ENCODE results near the gene TOPAZ1. TPM values are rescaled to one million over a fixed set of nuclear protein-coding genes. Genes with fewer than 3 reads are reported as not detected.

The TOPAZ1 gene
- total RNA-seq (2013), result not detected
- polyA plus RNA-seq (not detected), polyA minus RNA-seq (not detected in 2 replicates), total RNA-seq (0 to 3.0 (median 0.06) reads per million in 11 experiments)

GRCh38 chr3:44241706-44242105 is at the start of gene TOPAZ1:
TSS of gene TOPAZ1 (plus strand) at chr3:44241886. CDS start at chr3:44242054, 168 bp downstream.
- Mint-ChIP-seq H3K4me3 (no peak within 1 kb of the TSS), H3K36me3 (no peaks in the 10 kb centered on the region), H3K27ac (no peak within 1 kb of the TSS)

DNA sequence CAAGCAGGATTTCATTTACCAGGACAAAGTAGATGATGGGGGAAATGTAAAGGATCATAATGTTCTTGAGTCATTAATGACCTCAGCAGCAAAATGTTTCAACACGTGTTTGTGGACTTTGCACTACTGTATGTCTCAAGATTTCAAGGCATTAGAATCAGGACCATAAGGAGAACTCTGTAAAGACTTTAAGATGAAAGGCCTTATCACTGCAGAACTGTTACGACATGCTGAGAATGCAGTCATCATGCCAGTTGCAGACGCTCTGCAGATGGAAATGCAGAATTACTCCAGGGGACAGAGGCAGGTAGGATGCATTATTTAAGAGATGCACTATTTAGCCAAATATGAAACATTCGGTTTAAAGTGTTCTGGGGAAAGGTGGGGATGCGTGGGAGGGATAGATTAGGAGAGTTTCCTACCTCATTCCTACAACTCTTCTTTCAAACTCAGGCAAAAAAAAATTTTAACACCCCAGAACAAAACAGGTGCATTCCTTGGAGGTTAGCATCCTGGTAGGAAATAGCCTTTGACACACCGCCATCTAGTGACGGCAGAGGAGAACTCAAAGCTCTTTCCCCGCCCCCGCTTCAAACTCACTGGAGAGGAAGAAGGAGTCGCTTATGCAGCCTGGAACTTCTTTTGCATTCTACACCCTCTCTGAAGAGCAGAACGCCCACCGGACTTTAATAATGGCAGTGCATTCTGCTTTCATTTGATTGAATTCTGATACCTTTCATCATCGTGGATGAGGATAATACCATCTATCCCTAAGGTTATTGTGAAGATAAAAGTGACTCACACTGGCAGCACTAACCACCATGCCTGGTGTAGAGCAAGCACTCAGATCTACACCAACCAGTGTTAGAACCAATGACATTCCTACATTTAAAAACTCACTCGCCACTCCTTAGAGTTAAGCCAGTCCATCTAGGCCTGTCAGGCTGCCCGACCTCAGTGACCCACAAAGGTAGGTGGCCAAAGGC is 43.1 kb upstream of the TOPAZ1 start:
- Mint-ChIP-seq H3K9me3 (peaks cover 0 to 2% (median 0%) of the 10 kb centered on the region in 7 donors), H3K4me1 (peaks cover 4% of the 10 kb centered on the region), H3K4me3 (no peak overlapping the region), H3K27me3 (ENCODE audit: low read depth in 3 of 3) (peaks cover 0 to 12% (median 4%) of the 10 kb centered on the region in 3 donors), H3K27ac (peak overlapping the region in 1 of 7 donors; percentile 54), H3K36me3 (no peaks in the 10 kb centered on the region)
- H3K4me3 ChIP-seq (replicated peaks in 1 of 3; ENCODE audit: low read depth in 2 of 3, low read length in 3 of 3), result no peak overlapping the region
- H3K27me3 ChIP-seq (ENCODE audit: control insufficient read depth in 2 of 2, insufficient read depth in 2 of 2, low read length in 2 of 2), result no peaks in the 10 kb centered on the region
- H3K27ac ChIP-seq (ENCODE audit: low read depth in 1 of 2, low read length in 2 of 2), result no peak overlapping the region
- intact Hi-C loops (cut with micrococcal nuclease), result loop anchor here (10.0 kb wide), 2 partner anchors 344 to 654 kb away; no protein-coding TSS in a partner anchor
- H3K4me2 ChIP-seq (replicated peaks; ENCODE audit: extremely low read depth, low read length, poor library complexity, severe bottlenecking), result no peak overlapping the region
- no peaks in the 10 kb centered on the region for H3K36me3 ChIP-seq (replicated peaks in 1 of 2; ENCODE audit: control insufficient read depth in 1 of 2, insufficient read depth in 2 of 2, low read length in 2 of 2)
- TF ChIP-seq, protein P1, sequence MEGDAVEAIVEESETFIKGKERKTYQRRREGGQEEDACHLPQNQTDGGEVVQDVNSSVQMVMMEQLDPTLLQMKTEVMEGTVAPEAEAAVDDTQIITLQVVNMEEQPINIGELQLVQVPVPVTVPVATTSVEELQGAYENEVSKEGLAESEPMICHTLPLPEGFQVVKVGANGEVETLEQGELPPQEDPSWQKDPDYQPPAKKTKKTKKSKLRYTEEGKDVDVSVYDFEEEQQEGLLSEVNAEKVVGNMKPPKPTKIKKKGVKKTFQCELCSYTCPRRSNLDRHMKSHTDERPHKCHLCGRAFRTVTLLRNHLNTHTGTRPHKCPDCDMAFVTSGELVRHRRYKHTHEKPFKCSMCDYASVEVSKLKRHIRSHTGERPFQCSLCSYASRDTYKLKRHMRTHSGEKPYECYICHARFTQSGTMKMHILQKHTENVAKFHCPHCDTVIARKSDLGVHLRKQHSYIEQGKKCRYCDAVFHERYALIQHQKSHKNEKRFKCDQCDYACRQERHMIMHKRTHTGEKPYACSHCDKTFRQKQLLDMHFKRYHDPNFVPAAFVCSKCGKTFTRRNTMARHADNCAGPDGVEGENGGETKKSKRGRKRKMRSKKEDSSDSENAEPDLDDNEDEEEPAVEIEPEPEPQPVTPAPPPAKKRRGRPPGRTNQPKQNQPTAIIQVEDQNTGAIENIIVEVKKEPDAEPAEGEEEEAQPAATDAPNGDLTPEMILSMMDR (IDR thresholded peaks at IDR 0.05), result peak; percentile 89
- H3K79me2 ChIP-seq (ENCODE audit: insufficient read depth, low read length), result no peaks in the 10 kb centered on the region
- no peak overlapping the region for H3K9ac ChIP-seq (ENCODE audit: insufficient read depth, low read length, poor library complexity, severe bottlenecking)
- no peak overlapping the region for H2AFZ ChIP-seq (ENCODE audit: insufficient read depth, low read depth, low read length, poor library complexity, severe bottlenecking)
- peak; percentile 32 to 46 (median 43) for DNase-seq
- WGBS (ENCODE audit: insufficient coverage), result no CpG with 5 or more reads among the region's 15 CpGs
- H3K9me3 ChIP-seq (replicated peaks in 1 of 2; ENCODE audit: control insufficient read depth in 1 of 2, insufficient read depth in 1 of 2, low read length in 2 of 2), result no peaks in the 10 kb centered on the region
- H3K4me1 ChIP-seq (ENCODE audit: control insufficient read depth in 1 of 2, insufficient read depth in 2 of 2, low read length in 2 of 2), result no peaks in the 10 kb centered on the region
- H4K20me1 ChIP-seq (ENCODE audit: insufficient read depth, low read length), result no peaks in the 10 kb centered on the region

More at GRCh38 chr3:44241706-44242105, at the start of gene TOPAZ1:
- intact Hi-C loops (cut with micrococcal nuclease), result no loop called here
- Mint-ChIP-seq H3K27me3 (ENCODE audit: low read depth in 3 of 3) (peaks cover 0 to 5% (median 2%) of the 10 kb centered on the region in 3 donors), H3K9me3 (peaks cover 6 to 18% (median 9%) of the 10 kb centered on the region in 7 donors), H3K4me1 (no peaks in the 10 kb centered on the region)
- H3K9me3 ChIP-seq (replicated peaks in 1 of 2; ENCODE audit: control insufficient read depth in 1 of 2, insufficient read depth in 1 of 2, low read length in 2 of 2), result peaks cover 0 to 13% of the 10 kb centered on the region in 2 donors
- H3K4me3 ChIP-seq (replicated peaks in 1 of 3; ENCODE audit: low read depth in 2 of 3, low read length in 3 of 3), result no peak within 1 kb of the TSS
- TF ChIP-seq, protein P1 (IDR thresholded peaks at IDR 0.05), result no peak
- no peaks in the 10 kb centered on the region for H3K79me2 ChIP-seq (ENCODE audit: insufficient read depth, low read length)
- no peak within 1 kb of the TSS for H2AFZ ChIP-seq (ENCODE audit: insufficient read depth, low read depth, low read length, poor library complexity, severe bottlenecking)
- no peaks in the 10 kb centered on the region for H4K20me1 ChIP-seq (ENCODE audit: insufficient read depth, low read length)
- H3K9ac ChIP-seq (ENCODE audit: insufficient read depth, low read length, poor library complexity, severe bottlenecking), result no peak within 1 kb of the TSS
- no peak within 1 kb of the TSS for H3K27ac ChIP-seq (ENCODE audit: low read depth in 1 of 2, low read length in 2 of 2)
- H3K4me1 ChIP-seq (ENCODE audit: control insufficient read depth in 1 of 2, insufficient read depth in 2 of 2, low read length in 2 of 2), result no peaks in the 10 kb centered on the region
- no peak within 1 kb of the TSS for H3K4me2 ChIP-seq (replicated peaks; ENCODE audit: extremely low read depth, low read length, poor library complexity, severe bottlenecking)
- no peaks in the 10 kb centered on the region for H3K36me3 ChIP-seq (replicated peaks in 1 of 2; ENCODE audit: control insufficient read depth in 1 of 2, insufficient read depth in 2 of 2, low read length in 2 of 2)
- no peaks in the 10 kb centered on the region for H3K27me3 ChIP-seq (ENCODE audit: control insufficient read depth in 2 of 2, insufficient read depth in 2 of 2, low read length in 2 of 2)
- 98% methylated on average over 30 of the region's 35 CpGs for WGBS (ENCODE audit: insufficient coverage)
- no peak for DNase-seq
